ENCODE measurements around the gene LUC7L. TPM values are rescaled to one million over a fixed set of nuclear protein-coding genes. Genes with fewer than 3 reads are reported as not detected.
"Not testable (repeated sequence)": the region's sequence is repeated elsewhere in the genome, so short reads cannot be mapped to it uniquely, and the experiment has no call there.

LUC7L gene
- total and polyA plus RNA-seq, 8 donors, result 55.5 to 173 (median 147) TPM

GRCh38 chr16:220021-220420 is 9.2 kb downstream of the LUC7L start:
- Histone ChIP-seq H3K27ac (no peak overlapping the region), H3K36me3 (peaks cover 0 to 100% of the 10 kb centered on the region in 2 donors)
- no peak for ATAC-seq

GRCh38 chr16:212999-213398 is 16.2 kb downstream of the LUC7L start:
- Histone ChIP-seq H3K27ac (no peak overlapping the region), H3K9me3 (no peaks in the 10 kb centered on the region), H3K4me3 (no peak overlapping the region), H3K36me3 (peaks cover 0 to 99% of the 10 kb centered on the region in 2 donors), H3K4me1 (no peaks in the 10 kb centered on the region), H3K27me3 (no peaks in the 10 kb centered on the region)
- intact Hi-C loops (cut with DNase I), result loop anchor here in 1 of 2 donors (10.0 kb wide), 1 partner anchor 142 kb away; the partner anchor contains the start of gene AXIN1
- no peak for TF ChIP-seq CTCF (IDR thresholded peaks at IDR 0.05)
- ATAC-seq (no peak), DNase-seq (no peak)

More at GRCh38 chr16:220021-220420, 9.2 kb downstream of the LUC7L start:
- Histone ChIP-seq H3K4me3 (no peak overlapping the region), H3K4me1 (no peaks in the 10 kb centered on the region), H3K9me3 (no peaks in the 10 kb centered on the region), H3K27me3 (no peaks in the 10 kb centered on the region)
- no peak for DNase-seq
- TF ChIP-seq CTCF (IDR thresholded peaks at IDR 0.05), result no peak
- intact Hi-C loops (cut with DNase I), result no loop called here

GRCh38 chr16:211631-212180 is 17.5 kb downstream of the LUC7L start:
- not testable (repeated sequence) for H3K4me3 ChIP-seq, H3K27ac ChIP-seq, ATAC-seq, DNase-seq, H3K4me1 ChIP-seq, H3K9me3 ChIP-seq, H3K27me3 ChIP-seq
- intact Hi-C loops (cut with DNase I), result loop anchor here in 1 of 2 donors (10.0 kb wide), 1 partner anchor 143 kb away; the partner anchor contains the start of gene AXIN1
- H3K36me3 ChIP-seq, result peaks cover 0 to 99% of the 10 kb centered on the region in 2 donors

- intact Hi-C loops (cut with DNase I); H3K4me3 ChIP-seq; DNase-seq; H3K9me3 ChIP-seq; ATAC-seq; H3K4me1 ChIP-seq; H3K27ac ChIP-seq; H3K27me3 ChIP-seq: not testable (repeated sequence)
- peaks cover 0 to 99% of the 10 kb centered on the region in 2 donors for H3K36me3 ChIP-seq
Observed at GRCh38 chr16:209359-209758, 19.9 kb downstream of the LUC7L start.

GRCh38 chr16:204046-204445 is 25.2 kb downstream of the LUC7L start:
- H3K27me3 ChIP-seq; DNase-seq; H3K4me1 ChIP-seq; H3K9me3 ChIP-seq; ATAC-seq; intact Hi-C loops (cut with DNase I); H3K27ac ChIP-seq; H3K4me3 ChIP-seq: not testable (repeated sequence)
- peaks cover 0 to 97% of the 10 kb centered on the region in 2 donors for H3K36me3 ChIP-seq

GRCh38 chr16:203246-203645 is 26.0 kb downstream of the LUC7L start:
- no peak for ATAC-seq
- Histone ChIP-seq H3K4me3 (no peak overlapping the region), H3K27ac (no peak overlapping the region), H3K9me3 (no peaks in the 10 kb centered on the region), H3K4me1 (no peaks in the 10 kb centered on the region), H3K27me3 (no peaks in the 10 kb centered on the region), H3K36me3 (peaks cover 0 to 97% of the 10 kb centered on the region in 2 donors)
- TF ChIP-seq CTCF (IDR thresholded peaks at IDR 0.05), result no peak
- intact Hi-C loops (cut with DNase I), result no loop called here
- DNase-seq, result no peak

GRCh38 chr16:200388-200787 is 28.9 kb downstream of the LUC7L start:
- intact Hi-C loops (cut with DNase I), result no loop called here
- H3K27ac ChIP-seq, result no peak overlapping the region
- TF ChIP-seq CTCF (IDR thresholded peaks at IDR 0.05), result no peak

More at GRCh38 chr16:200388-200787, 28.9 kb downstream of the LUC7L start:
- H3K27me3 ChIP-seq, result no peaks in the 10 kb centered on the region
- H3K36me3 ChIP-seq, result peaks cover 0 to 97% of the 10 kb centered on the region in 2 donors
- no peaks in the 10 kb centered on the region for H3K9me3 ChIP-seq
- no peak overlapping the region for H3K4me3 ChIP-seq
- ATAC-seq (no peak), DNase-seq (no peak)
- no peaks in the 10 kb centered on the region for H3K4me1 ChIP-seq

All from left lung (tissue), 10 donors.